GM19372 (cell line): Measurements from ENCODE around the gene HEATR1.
"Not testable (repeated sequence)": the region's sequence is repeated elsewhere in the genome, so short reads cannot be mapped to it uniquely, and the experiment has no call there.

Experiments
- ATAC-seq: cut with Tn5 transposase; IDR thresholded peaks from one replicate; pipeline ENCODE4 v1.9.1; 2021; ENCODE audit warnings: mild to moderate bottlenecking, low read depth, moderate library complexity; ENCODE audit not compliant: unreplicated experiment

Gene HEATR1

GRCh38 chr1:236603991-236604904, at the start of gene HEATR1:
Gene HEATR1, minus strand, starts transcription at chr1:236604516. Its CDS starts 421 bp downstream, at chr1:236604095.
- peak; percentile 97 for ATAC-seq

DNA sequence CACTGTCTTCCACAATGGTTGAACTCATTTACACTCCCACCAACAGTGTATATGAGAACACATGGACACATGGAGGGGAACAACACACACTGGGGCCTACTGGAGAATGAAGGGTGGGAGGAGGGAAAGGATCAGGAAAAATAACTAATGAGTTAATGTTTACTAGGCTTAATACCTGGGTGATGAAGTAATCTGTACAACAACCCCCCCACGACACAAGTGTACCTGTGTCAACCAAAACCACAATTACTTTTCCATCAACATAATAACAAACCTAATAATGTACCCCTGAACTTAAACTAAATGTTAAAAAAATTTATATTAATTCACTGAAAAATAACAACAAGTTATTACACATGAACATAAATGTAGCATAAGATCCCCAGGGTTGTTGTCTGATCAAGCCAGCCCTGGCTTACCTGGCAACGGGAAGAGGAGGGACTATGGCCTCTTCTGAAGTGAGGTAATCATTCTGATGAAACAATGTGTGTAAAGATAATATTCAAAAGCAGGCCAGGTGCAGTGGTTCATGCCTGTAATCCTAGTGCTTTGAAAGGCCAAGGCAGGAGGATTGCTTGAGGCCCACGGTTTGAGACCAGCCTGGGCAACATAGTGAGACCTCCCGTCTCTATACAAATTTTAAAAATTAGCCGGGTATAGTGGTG, 40.8 kb upstream of the HEATR1 start:
- no peak for ATAC-seq

DNA sequence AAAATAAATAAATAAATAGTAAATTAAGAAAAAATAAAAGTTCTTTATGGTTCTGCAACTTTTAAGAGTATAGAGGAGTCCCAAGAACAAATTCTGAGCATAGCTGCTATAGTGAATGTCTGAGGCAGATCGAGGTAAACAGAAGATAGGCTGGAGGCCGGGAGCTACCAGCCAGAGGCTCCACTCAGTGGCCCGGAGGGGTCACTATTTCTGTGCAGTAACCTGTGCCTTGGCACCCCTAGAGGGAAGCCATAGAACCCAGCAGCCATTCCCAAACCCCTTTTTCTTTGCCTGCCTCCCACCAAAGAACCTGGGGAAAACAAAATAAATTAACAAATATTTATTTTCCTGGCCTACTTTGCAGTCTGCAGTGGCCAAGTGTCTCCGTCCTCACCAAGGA, 38.4 kb upstream of the HEATR1 start:
- ATAC-seq: no peak

DNA sequence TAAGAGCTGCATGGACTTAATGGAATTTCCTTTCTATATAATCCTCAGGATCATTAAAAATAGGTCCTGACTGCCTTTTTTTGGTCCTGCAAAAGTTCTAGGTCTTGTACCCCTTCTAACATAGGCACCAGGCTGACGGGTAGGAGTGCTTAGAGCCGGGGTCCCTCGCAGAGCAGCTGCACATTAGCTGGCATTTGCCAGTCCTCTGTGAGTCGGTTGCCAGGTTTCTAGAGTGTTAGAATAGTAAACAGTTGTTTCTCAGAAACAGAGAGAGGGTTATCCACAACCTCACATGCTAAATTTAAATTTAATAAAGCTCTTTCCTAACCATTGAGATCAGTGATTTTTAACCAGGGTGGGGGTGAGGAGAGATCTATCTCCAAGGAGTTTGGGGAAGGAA, 35.4 kb upstream of the HEATR1 start:
- ATAC-seq: no peak

GRCh38 chr1:236638945-236639344, 34.6 kb upstream of the HEATR1 start:
- ATAC-seq: no peak

DNA sequence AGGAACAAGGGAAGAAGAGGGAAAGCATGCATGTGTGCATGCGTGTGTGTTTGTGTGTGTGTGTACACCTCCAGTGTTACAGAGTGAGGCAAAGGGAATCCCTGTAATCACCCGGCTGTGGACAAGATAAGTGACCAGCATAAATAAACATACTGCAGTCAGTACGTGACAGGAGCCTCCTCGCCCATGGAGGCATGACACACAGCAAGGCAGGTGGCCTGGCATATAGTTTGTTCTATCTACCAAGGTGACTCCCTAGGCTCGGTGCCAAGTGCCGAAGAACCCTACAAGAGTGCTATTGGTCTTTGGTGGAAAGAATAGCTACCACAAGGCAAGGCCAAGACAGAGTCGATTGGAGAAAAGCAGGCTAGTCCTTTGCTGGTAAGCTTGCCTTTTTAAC, 31.7 kb upstream of the HEATR1 start:
- no peak for ATAC-seq

GRCh38 chr1:236627727-236628408, 23.6 kb upstream of the HEATR1 start:
- ATAC-seq: no peak

DNA sequence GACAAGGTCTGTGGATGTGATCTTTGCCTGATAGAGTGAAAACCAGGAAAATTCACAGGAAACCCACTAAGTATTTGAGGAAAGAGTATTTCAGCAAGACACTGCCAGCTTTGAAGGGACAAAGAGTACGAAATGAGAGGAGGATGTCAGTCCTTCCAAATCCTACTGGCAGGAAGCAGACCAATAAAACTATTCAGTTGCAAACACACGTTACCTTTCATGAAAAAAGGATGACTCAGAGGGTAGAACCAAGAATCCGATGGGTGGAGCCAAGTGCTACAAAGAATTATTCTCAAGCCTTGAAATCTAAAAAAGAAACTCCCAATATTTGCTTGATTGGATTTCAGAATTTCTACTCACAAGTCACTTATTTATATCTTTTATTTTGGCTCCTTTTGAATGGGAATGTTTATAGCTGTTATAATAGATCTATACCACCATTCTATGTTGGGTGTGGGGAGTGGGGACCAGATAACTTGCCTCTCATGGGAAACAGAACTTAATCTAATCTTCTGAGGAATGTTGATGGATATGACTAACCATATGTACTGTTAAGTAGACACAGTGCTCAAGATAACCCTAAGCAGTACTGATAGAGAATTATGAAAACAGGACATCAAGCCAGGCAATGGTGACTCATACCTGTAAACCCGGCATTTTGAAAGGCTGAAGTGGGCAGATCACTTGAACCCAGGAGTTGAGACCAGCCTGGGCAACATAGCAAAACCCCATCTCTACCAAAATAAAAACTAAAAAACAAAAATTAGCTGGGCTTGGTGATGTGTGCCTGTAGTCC, 19.3 kb upstream of the HEATR1 start:
- no peak for ATAC-seq

- no peak for ATAC-seq
Measured at GRCh38 chr1:236622407-236622806, 18.1 kb upstream of the HEATR1 start.

DNA sequence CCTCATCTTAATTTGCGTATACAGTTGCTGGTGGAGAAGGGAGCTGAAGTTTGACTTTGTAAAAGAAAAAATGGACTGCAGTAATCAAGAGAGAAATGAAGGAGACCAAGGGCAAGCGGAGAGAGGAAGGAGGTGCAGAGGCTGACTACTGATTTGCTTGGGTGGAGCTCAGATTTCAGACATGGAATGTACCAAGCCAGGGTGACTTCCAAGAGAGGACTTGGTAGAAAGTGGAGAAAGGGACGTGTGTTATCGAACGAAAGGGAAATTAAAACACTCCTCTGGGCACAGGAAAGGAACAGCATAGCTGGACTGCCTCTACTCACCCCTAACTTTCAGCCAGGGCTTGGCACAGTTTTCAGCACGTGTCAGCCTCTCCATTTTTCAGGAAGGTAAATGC, 15.1 kb upstream of the HEATR1 start:
- ATAC-seq: no peak

GRCh38 chr1:236618507-236618906, 14.2 kb upstream of the HEATR1 start:
- no peak for ATAC-seq

- ATAC-seq: no peak
Measured at GRCh38 chr1:236615399-236616148, 11.3 kb upstream of the HEATR1 start.

DNA sequence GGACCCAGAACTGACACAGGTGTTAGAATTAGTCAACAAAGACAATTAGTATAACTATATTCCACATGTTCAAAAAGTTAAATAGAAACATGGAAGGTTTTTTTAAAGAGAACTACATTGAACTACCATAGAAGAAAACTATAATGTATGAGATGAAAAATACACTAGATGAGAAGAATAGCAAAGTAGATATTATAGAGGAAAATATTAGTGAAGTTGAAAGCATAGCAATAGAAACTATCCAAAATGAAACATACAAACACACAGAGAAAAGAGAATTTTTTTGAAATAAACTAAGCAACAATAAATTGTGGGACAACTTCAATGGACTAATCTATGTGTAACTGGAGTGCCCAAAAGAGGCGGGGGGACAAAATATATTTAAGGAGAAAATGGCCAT, 8.0 kb upstream of the HEATR1 start:
- no peak for ATAC-seq

DNA sequence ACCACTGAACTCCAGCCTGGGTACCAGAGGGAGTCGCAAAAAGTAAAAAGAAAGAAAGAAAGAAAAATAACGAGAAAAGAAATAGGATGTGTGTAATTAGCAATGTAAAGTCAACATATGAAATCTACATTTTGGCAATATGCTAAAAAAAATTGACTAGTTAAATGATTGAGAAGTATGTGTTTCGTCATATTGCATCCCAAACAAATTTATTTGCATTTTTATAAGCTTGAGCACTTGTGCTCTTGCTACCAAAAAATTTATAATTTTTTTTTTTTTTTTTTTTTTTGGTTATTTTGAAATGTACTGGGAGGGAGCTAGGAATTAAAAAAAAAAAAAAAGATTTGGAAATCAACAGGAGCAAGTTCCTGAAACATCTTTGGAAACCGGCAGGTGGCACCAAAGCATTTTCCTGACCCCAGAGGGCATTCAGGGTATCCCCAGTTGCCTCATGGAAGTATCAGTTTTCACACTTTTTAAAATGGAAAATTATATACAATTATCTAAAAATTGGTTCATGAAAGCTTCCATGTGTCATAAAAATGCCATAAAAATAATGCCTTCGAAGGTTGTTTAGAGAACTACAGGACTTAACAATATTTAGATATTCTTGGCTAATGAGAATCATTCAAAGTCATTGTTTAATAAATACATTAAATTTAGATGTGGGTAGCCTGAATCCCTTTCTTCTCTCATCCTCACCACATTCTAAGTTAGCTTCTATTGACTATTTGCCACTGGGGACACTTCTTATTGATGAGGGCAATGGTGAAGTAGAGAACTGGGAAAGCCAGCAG, 4.8 kb upstream of the HEATR1 start:
- no peak for ATAC-seq

GRCh38 chr1:236607597-236607996, 3.3 kb upstream of the HEATR1 start:
- ATAC-seq: not testable (repeated sequence)

DNA sequence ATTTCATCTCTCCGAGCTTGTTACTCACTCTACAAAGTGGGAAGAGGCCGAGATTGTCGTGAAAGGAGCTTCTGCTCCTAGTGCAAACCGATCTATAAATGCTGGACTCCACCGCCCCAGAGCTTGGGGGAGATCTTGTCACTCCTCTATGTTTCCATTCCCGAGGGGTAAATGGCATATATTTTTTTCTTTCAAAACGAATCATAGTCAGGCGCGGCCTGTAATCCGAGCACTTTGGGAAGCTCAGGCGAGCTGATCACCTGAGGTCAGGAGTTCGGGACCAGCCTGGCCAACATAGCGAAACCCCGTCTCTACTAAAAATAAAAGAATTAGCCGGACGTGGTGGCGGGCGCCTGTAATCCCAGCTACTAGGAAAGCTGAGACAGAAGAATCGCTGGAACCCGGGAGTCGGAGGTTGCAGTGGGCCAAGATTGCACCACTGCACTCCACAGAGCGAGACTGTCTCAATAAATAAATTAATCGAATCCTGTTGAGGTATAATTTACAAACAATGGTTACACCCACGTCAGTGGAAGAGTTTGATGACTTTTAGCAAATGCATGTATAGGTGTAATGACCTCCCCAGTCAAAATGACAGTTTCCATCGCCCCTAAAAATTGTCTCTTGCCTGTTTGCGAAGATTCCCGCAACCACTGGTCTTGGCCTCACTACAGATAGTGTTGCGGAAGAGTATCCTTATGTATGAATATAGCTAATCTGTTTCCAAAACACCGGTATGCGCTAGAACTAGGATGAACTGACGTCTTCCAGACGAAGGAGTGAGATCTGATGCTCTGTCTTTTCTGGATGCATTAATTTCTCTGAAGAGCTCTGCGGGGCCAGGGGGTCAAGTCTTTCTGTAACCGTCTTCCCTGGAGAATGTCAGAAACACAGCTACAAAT, 840 bp upstream of the HEATR1 start:
- peak; percentile 14 for ATAC-seq

DNA sequence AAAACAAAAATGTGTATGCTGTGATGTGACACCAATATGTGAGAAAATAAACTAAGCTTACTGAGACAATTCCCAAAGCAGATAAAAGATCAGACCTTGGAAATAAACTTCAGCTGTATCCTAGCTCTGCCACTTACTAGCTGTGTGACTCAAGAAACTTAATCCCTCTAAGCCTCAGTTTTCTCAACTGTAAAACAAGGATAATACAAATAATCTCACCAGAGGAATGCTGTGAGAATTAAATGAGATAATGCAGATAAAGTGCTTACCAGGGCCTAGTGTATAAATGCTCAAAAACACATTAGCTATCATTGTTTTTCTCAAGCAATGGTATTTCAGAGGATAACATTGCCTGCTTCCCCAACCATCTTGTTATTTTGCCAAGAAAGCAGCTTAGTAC, 2.1 kb downstream of the HEATR1 start:
- no peak for ATAC-seq

DNA sequence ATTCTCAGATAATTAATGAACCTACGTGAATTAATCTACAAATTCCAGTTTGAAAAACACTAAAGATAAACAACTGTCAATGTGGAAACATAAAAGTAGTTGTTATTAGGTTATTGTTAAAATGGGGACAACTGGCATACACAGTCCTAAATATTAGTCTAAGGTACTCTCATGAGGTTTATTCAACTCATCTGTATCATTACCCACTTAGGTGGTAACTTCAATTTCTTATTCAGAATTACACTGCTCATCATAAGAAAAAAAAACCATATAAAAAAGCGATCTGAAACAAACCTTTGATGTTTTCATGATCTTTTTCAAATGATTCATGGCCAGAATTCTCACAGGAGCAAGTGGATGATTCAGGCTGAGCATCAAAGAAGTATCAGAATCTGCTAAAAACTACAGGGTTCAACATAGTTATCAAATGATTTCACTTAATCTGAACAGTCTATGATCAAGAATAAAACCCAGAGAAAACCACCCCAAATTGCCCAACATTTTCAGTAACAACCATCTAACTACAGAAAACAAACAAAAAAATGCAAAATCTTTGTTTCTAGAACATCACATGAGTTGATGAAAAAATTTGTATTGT, 13.7 kb downstream of the HEATR1 start:
- no peak for ATAC-seq
